Measurements from ENCODE around the gene FBXO22. TPM values are rescaled to one million over a fixed set of nuclear protein-coding genes. Genes with fewer than 3 reads are reported as not detected.
"Not testable (repeated sequence)": the region's sequence is repeated elsewhere in the genome, so short reads cannot be mapped to it uniquely, and the experiment has no call there.

FBXO22 gene
- polyA plus RNA-seq, 1 donor: 21.7 TPM

DNA sequence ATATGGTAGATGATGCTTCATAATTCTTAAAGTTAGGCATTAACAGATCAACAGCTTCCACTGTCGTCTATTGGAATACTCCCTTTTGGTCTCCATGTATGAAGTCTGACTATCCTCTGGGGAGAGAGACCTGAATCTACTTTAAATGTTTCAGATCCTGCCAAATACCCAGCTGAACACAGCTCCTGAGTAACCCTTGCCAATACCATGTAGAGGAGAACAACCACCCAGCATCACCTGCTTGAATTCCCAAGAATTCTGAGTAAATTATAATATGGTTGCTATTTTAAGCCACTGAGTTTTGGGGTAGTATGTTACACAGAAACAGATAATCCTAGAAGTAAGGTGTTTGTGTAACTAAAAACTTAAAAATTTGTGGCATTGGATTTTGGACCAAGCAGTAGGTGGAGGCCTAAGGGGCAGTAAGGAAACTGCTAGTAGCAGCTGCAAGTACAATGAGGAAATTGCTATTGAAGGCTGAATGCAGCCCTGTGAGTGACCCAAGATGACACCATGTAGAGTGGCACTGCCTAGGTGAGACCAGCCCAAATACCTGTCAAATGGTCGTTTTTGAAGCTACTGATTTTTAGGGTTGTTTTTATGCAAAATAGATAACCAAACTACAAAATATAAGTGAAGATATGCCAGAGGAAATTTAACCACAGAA is 77.6 kb downstream of the FBXO22 start:
- no peak for DNase-seq (ENCODE audit: low read depth)

GRCh38 chr15:75982468-75982867 is 78.8 kb downstream of the FBXO22 start:
- no peak for DNase-seq (ENCODE audit: low read depth)

GRCh38 chr15:75984706-75985105 is 81.0 kb downstream of the FBXO22 start:
- not testable (repeated sequence) for DNase-seq (ENCODE audit: low read depth)

GRCh38 chr15:75985971-75986370 is 82.3 kb downstream of the FBXO22 start:
- DNase-seq (ENCODE audit: low read depth): no peak

DNA sequence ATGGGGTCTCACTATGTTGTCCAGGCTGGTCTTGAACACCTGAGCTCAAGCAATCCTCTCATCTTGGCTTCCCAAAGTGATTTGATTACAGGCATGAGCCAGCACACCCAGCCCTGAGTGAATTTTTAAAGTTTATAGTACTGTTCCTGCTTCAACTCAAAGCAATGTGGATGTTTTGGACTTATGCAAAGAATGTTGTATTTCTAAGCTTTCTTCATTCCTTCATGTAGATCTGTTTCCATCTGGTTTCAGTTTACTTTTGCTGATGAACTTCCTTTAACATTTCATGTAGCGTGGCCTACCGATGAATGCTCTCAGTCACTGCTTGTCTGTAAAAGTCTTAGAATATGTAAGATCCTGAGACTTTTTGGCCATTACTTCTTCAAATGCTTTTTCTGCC is 85.4 kb downstream of the FBXO22 start:
- DNase-seq (ENCODE audit: low read depth): no peak

DNA sequence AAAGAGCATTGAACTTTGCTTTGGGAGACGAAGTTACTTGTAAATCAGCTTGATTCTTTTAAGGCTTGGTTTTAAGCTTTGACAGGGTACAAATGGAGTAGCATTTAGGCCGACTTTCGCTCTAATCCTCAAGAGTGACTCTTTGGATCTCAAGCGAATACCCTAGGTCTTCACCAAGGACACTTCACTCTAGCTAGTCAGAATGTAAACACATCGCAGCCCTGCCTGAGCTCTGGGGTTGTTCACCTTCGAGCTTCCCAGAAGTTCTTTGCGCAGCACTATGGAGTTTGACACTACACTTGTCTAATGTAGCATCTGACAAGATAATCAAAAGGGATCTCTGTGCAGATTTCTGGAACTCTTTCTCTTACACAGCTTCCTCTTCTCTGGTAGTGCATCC is 86.2 kb downstream of the FBXO22 start:
- DNase-seq (ENCODE audit: low read depth): no peak

Other genes starting within 250 kb of the FBXO22 start
- gene CSPG4, start 191.0 kb upstream of the FBXO22 start, polyA plus RNA-seq (ENCODE audit: insufficient read length): 108 TPM
- gene UBE2Q2, start 60.4 kb upstream of the FBXO22 start, polyA plus RNA-seq (ENCODE audit: insufficient read length): 47.1 TPM
- gene NRG4, start 108.5 kb downstream of the FBXO22 start, polyA plus RNA-seq (ENCODE audit: insufficient read length): 0.54 TPM
- gene TMEM266, start 156.1 kb downstream of the FBXO22 start, polyA plus RNA-seq (ENCODE audit: insufficient read length): 0.44 TPM